ENCODE data around the gene CDC16. TPM values are rescaled to one million over a fixed set of nuclear protein-coding genes. Genes with fewer than 3 reads are reported as not detected.

CDC16 gene
- total and polyA plus RNA-seq, 7 donors: 31.4 to 76.2 (median 39.4) TPM

- TF ChIP-seq CTCF (IDR thresholded peaks at IDR 0.05) (no peak), POLR2AphosphoS5 (IDR thresholded peaks at IDR 0.05) (peak in 1 of 4 donors; percentile 33)
- no peaks in the 10 kb centered on the region for H3K9me3 ChIP-seq
- H3K27ac ChIP-seq: peak overlapping the region in 2 of 4 donors; percentile 28 to 41
- no peak for DNase-seq
- H3K27me3 ChIP-seq: peaks cover 0 to 31% (median 19%) of the 10 kb centered on the region in 3 donors
- H3K36me3 ChIP-seq: no peaks in the 10 kb centered on the region
- H3K4me1 ChIP-seq: peaks cover 0 to 16% (median 13%) of the 10 kb centered on the region in 4 donors
- intact Hi-C loops (cut with DNase I): loop anchor here (1.0 to 5.0 kb wide), 5 partner anchors 94 to 409 kb away; partner anchors contain the start of gene RASA3
- H3K4me3 ChIP-seq: no peak overlapping the region
- 80 to 86% methylated on average over 11 of the region's 11 CpGs for WGBS, 2 donors
Observed at GRCh38 chr13:114226088-114226487, 8.6 kb upstream of the CDC16 start.

- Histone ChIP-seq H3K27ac (peak overlapping the region in 2 of 4 donors; percentile 28 to 41), H3K27me3 (peaks cover 0 to 31% (median 19%) of the 10 kb centered on the region in 3 donors)
- intact Hi-C loops (cut with DNase I): loop anchor here (1.0 to 5.0 kb wide), 5 partner anchors 95 to 410 kb away; partner anchors contain the start of gene RASA3
Observed at GRCh38 chr13:114226699-114227323, 7.9 kb upstream of the CDC16 start.

GRCh38 chr13:114227528-114227927 is 7.2 kb upstream of the CDC16 start:
- H3K4me1 ChIP-seq: peaks cover 0 to 16% (median 13%) of the 10 kb centered on the region in 4 donors
- intact Hi-C loops (cut with DNase I): loop anchor here (2.0 to 5.0 kb wide), 4 partner anchors 95 to 411 kb away; partner anchors contain the start of gene RASA3
- H3K27ac ChIP-seq: no peak overlapping the region
- 89 to 92% methylated on average over 2 of the region's 2 CpGs for WGBS, 2 donors
- peaks cover 0 to 31% (median 19%) of the 10 kb centered on the region in 3 donors for H3K27me3 ChIP-seq
- no peak overlapping the region for H3K4me3 ChIP-seq
- TF ChIP-seq POLR2AphosphoS5 (IDR thresholded peaks at IDR 0.05) (no peak), POLR2A (IDR thresholded peaks at IDR 0.05) (no peak), EP300 (IDR thresholded peaks at IDR 0.05) (no peak), CTCF (IDR thresholded peaks at IDR 0.05) (no peak)
- H3K36me3 ChIP-seq: no peaks in the 10 kb centered on the region
- DNase-seq: no peak
- H3K9me3 ChIP-seq: no peaks in the 10 kb centered on the region

More at GRCh38 chr13:114226699-114227323, 7.9 kb upstream of the CDC16 start:
- H3K9me3 ChIP-seq: no peaks in the 10 kb centered on the region
- TF ChIP-seq CTCF (IDR thresholded peaks at IDR 0.05) (peak; percentile 86 to 99 (median 98)), POLR2A (IDR thresholded peaks at IDR 0.05) (no peak), POLR2AphosphoS5 (IDR thresholded peaks at IDR 0.05) (peak in 1 of 4 donors; percentile 9), EP300 (IDR thresholded peaks at IDR 0.05) (no peak)
- H3K4me1 ChIP-seq: peaks cover 0 to 16% (median 13%) of the 10 kb centered on the region in 4 donors
- H3K4me3 ChIP-seq: no peak overlapping the region
- peak; percentile 93 for DNase-seq
- H3K36me3 ChIP-seq: no peaks in the 10 kb centered on the region
- 5 to 7% methylated on average over 19 of the region's 19 CpGs for WGBS, 2 donors

- no peak for TF ChIP-seq CTCF (IDR thresholded peaks at IDR 0.05)
- TF ChIP-seq EP300 (IDR thresholded peaks at IDR 0.05): no peak
- TF ChIP-seq POLR2AphosphoS5 (IDR thresholded peaks at IDR 0.05): no peak
- intact Hi-C loops (cut with DNase I): loop anchor here (5.0 kb wide), 3 partner anchors 96 to 201 kb away; partner anchors contain the start of gene RASA3
- 74 to 84% methylated on average over 9 of the region's 9 CpGs for WGBS, 2 donors
Observed at GRCh38 chr13:114228176-114228575, 6.5 kb upstream of the CDC16 start.

More at GRCh38 chr13:114228176-114228575, 6.5 kb upstream of the CDC16 start:
- no peaks in the 10 kb centered on the region for H3K9me3 ChIP-seq
- no peak for DNase-seq
- H3K36me3 ChIP-seq: no peaks in the 10 kb centered on the region
- H3K4me1 ChIP-seq: peaks cover 0 to 16% (median 13%) of the 10 kb centered on the region in 4 donors
- H3K27ac ChIP-seq: no peak overlapping the region
- H3K27me3 ChIP-seq: peaks cover 0 to 31% (median 19%) of the 10 kb centered on the region in 3 donors
- H3K4me3 ChIP-seq: no peak overlapping the region

Data from sigmoid colon (tissue), 7 donors.